ENCODE data around the gene PSAPL1.

DNA sequence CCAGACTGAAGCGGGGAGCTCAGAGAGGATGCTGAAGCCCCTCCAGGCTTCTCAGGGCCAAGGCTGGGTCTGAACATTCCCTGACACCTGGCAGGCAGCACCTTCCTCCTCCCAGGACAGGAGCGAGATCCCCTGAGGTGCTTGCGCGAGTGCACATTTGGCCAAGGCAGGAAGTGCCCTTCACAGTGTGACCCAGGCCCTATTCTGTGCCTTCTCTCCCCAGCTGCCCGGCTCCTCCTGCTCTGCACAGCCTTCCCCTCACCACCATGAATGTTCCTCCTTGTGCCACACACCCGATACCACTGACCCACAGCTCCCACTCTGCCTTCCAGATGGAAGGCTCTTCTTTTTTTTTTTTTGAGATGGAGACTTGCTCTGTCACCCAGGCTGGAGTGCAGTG lies 17.1 kb upstream of the PSAPL1 start:
- TF ChIP-seq GATA3 (IDR thresholded peaks at IDR 0.05; ENCODE audit: low read depth, low read length) = no peak
- no peak for TF ChIP-seq GATA2 (IDR thresholded peaks at IDR 0.05; ENCODE audit: low read depth, low read length)
